GM23248 (cell line): ENCODE measurements around the gene KCNH3.

ENCODE experiments used
- EZH2 ChIP-seq: fragments of 200-600 bp; sonication (generic); IDR thresholded peaks from 2 replicates; pipeline ENCODE4 v1.6.1; 2018; ENCODE audit warnings: antibody characterized with exemption, mild to moderate bottlenecking; ENCODE audit not compliant: insufficient read depth, poor library complexity, severe bottlenecking
- EZH2phosphoT487 ChIP-seq: fragments of 200-600 bp; sonication (generic); IDR thresholded peaks from 2 replicates; pipeline ENCODE4 v1.6.1; 2018; ENCODE audit warnings: antibody characterized with exemption, moderate library complexity, mild to moderate bottlenecking, low read depth; ENCODE audit not compliant: insufficient read depth

- TF ChIP-seq EZH2phosphoT487: no peak
- no peak for TF ChIP-seq EZH2
Measured at GRCh38 chr12:49512546-49512945, 26.3 kb upstream of the KCNH3 start.
